BJ (cell line): ENCODE results near the gene TRABD2B. TPM values are rescaled to one million over a fixed set of nuclear protein-coding genes. Genes with fewer than 3 reads are reported as not detected.

Experiments used
- CTCF ChIA-PET: fragments of 350-600 bp; formaldehyde crosslinking; extraction: SDS; loops from one replicate; lab custom pipeline; 2021; ENCODE audit warnings: antibody characterized with exemption, inconsistent platforms; lab: Yijun Ruan, JAX
- POLR2A ChIA-PET: fragments of 300-600 bp; sonication (Branson Sonifier 250); formaldehyde crosslinking; extraction: SDS; loops from one replicate; lab custom pipeline; 2021; ENCODE audit warnings: antibody characterized with exemption; lab: Charles Lee
- DNase-seq: peaks from one replicate; pipeline ENCODE4 v3.0.0-alpha.2; 2011; ENCODE audit warnings: low read depth
- H3K27me3 ChIP-seq: 2 replicates; pipeline ENCODE4 v1.6.0; 2011; ENCODE audit warnings: low read length; ENCODE audit not compliant: control insufficient read depth, insufficient read depth
- H3K36me3 ChIP-seq: 2 replicates; pipeline ENCODE4 v1.5.1; 2011; ENCODE audit warnings: low read length; ENCODE audit not compliant: control insufficient read depth, insufficient read depth
- H3K4me3 ChIP-seq: 2 replicates; pipeline ENCODE4 v1.5.1; 2011; ENCODE audit warnings: low read depth, mild to moderate bottlenecking, control low read depth, low read length
- CTCF ChIP-seq: IDR thresholded peaks from 2 replicates; pipeline ENCODE4 v1.5.1; 2011; ENCODE audit warnings: low read depth, mild to moderate bottlenecking, control low read depth, inconsistent platforms, low read length, moderate library complexity; ENCODE audit not compliant: insufficient read depth
- polyA plus RNA-seq: library from polyadenylated mRNA; depleted of rRNA; stranded (reverse); fragments of >200 nt; gene quantifications from 2 replicates; pipeline ENCODE4 v1.2.3, GENCODE V29; 2011

The TRABD2B gene
- polyA plus RNA-seq, 1 experiment: not detected

- TF ChIP-seq CTCF: no peak
- POLR2A ChIA-PET: no interaction called here
These were observed 123.8 kb downstream of the TRABD2B start for GRCh38 chr1:47873337-47873736.

DNA sequence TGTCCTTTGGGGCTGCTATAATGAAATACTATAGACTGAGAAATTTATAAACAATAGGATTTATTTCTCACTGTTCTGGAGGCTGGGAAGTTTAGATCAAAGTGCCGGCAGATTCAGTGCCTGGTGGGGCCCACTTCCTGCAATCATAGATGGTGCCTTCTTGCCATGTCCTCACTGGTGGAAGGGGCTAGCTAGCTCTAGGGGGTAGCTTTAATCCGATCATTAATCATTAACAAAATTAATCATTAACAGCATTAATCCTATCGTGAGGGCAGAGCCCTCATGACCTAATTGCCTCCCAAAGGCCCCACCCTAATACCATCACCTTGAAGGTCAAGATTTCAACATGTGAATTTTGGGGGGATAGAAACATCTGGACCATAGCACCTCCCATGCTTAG is 124.3 kb downstream of the TRABD2B start:
- no peaks in the 10 kb centered on the region for H3K36me3 ChIP-seq
- TF ChIP-seq CTCF: no peak
- CTCF ChIA-PET: interaction anchor here (0.7 to 2.0 kb wide), 2 partner anchors 10 kb away, joined by 3 to 5 read pairs; no protein-coding TSS in a partner anchor
- no peak for DNase-seq
- H3K27me3 ChIP-seq: no peaks in the 10 kb centered on the region
- H3K4me3 ChIP-seq: no peak overlapping the region
- POLR2A ChIA-PET: no interaction called here

More at GRCh38 chr1:47873337-47873736, 123.8 kb downstream of the TRABD2B start:
- H3K36me3 ChIP-seq: no peaks in the 10 kb centered on the region
- no peak for DNase-seq
- H3K27me3 ChIP-seq: no peaks in the 10 kb centered on the region
- CTCF ChIA-PET: interaction anchor here (2.0 kb wide), 1 partner anchor 9 kb away, joined by 5 read pairs; no protein-coding TSS in a partner anchor
- H3K4me3 ChIP-seq: no peak overlapping the region

DNA sequence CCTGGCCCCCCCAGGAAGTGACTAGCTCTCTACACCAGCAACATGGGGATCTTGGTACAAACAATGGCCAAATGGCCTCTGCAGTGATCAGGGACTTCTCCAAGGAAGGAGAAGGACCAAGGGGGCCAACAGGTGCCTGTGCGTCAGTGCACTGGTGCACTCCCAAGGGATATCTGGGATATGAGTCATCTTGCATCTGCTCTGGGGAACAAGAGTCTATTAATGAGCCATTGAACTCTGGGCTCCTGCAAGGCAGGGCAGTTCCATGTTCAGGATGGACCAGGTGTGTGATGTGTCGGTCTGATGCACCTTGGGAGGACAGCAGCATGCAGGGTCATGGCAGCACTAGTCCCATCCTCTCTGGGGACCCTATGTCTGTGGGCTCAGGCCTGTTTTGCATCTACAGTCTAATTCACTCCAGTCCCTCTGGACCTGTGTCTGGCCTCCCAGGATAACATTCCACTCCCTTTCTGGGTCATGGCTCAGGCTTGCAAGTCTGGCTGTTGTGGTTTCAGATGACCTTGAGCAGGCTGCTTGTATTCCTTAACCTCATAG is 125.3 kb downstream of the TRABD2B start:
- H3K36me3 ChIP-seq: no peaks in the 10 kb centered on the region
- POLR2A ChIA-PET: no interaction called here
- CTCF ChIA-PET: interaction anchor here (2.0 kb wide), 1 partner anchor 11 kb away, joined by 5 read pairs; no protein-coding TSS in a partner anchor
- DNase-seq: no peak
- no peaks in the 10 kb centered on the region for H3K27me3 ChIP-seq
- no peak for TF ChIP-seq CTCF
- H3K4me3 ChIP-seq: no peak overlapping the region

GRCh38 chr1:47870946-47871676 is 126.1 kb downstream of the TRABD2B start:
- no peak overlapping the region for H3K4me3 ChIP-seq
- ChIA-PET POLR2A (no interaction called here), CTCF (no interaction called here)
- no peak for DNase-seq
- TF ChIP-seq CTCF: no peak
- no peaks in the 10 kb centered on the region for H3K27me3 ChIP-seq
- H3K36me3 ChIP-seq: no peaks in the 10 kb centered on the region

- ChIA-PET CTCF (no interaction called here), POLR2A (no interaction called here)
- TF ChIP-seq CTCF: no peak
- Histone ChIP-seq H3K27me3 (no peaks in the 10 kb centered on the region), H3K36me3 (no peaks in the 10 kb centered on the region), H3K4me3 (no peak overlapping the region)
- DNase-seq: no peak
These were observed 126.7 kb downstream of the TRABD2B start for GRCh38 chr1:47870480-47870879.
